H9 (cell line): ENCODE results near the gene C6orf52. TPM values are rescaled to one million over a fixed set of nuclear protein-coding genes. Genes with fewer than 3 reads are reported as not detected.

Experiments
- DNase-seq: peaks from one replicate; pipeline ENCODE4 v3.0.0-alpha.2; 2017
- H2AFZ ChIP-seq: one replicate; pipeline ENCODE4 v1.6.1; 2013; ENCODE audit warnings: mild to moderate bottlenecking, low read length, control low read depth, moderate library complexity
- H2AK5ac ChIP-seq: 2 replicates; pipeline ENCODE4 v1.6.1; 2013; ENCODE audit warnings: low read length, control low read depth, mixed read lengths; ENCODE audit not compliant: insufficient read length
- H2BK120ac ChIP-seq: one replicate; pipeline ENCODE4 v1.6.1; 2013; ENCODE audit warnings: low read depth, mild to moderate bottlenecking, low read length, control low read depth, inconsistent platforms; ENCODE audit not compliant: poor library complexity, severe bottlenecking
- H2BK12ac ChIP-seq: 2 replicates; pipeline ENCODE4 v1.6.1; 2013; ENCODE audit warnings: low read length, control low read depth, mixed read lengths, low read depth; ENCODE audit not compliant: insufficient read length
- H2BK15ac ChIP-seq: 2 replicates; pipeline ENCODE4 v1.6.1; 2013; ENCODE audit warnings: low read depth, low read length, control low read depth
- H2BK20ac ChIP-seq: one replicate; pipeline ENCODE4 v1.6.1; 2013; ENCODE audit warnings: low read depth, mild to moderate bottlenecking, low read length, control low read depth, inconsistent platforms; ENCODE audit not compliant: poor library complexity, severe bottlenecking
- H2BK5ac ChIP-seq: 2 replicates; pipeline ENCODE4 v1.6.1; 2013; ENCODE audit warnings: low read length, control low read depth, mixed read lengths; ENCODE audit not compliant: insufficient read length
- H3K14ac ChIP-seq: 2 replicates; pipeline ENCODE4 v1.6.1; 2013; ENCODE audit warnings: low read length, control low read depth; ENCODE audit not compliant: insufficient read depth
- H3K18ac ChIP-seq: 2 replicates; pipeline ENCODE4 v1.6.1; 2013; ENCODE audit warnings: low read depth, mild to moderate bottlenecking, mixed read lengths, low read length, control low read depth; ENCODE audit not compliant: insufficient read length
- H3K23ac ChIP-seq: 2 replicates; pipeline ENCODE4 v1.6.1; 2013; ENCODE audit warnings: low read length, control low read depth, mixed read lengths, low read depth; ENCODE audit not compliant: insufficient read length
- H3K23me2 ChIP-seq: 2 replicates; pipeline ENCODE4 v1.6.1; 2013; ENCODE audit warnings: low read depth, mild to moderate bottlenecking, mixed read lengths, low read length, control low read depth; ENCODE audit not compliant: insufficient read length, poor library complexity, severe bottlenecking
- H3K27ac ChIP-seq: 2 replicates; pipeline ENCODE4 v1.5.1; 2013; ENCODE audit warnings: low read length, control low read depth, mixed read lengths, low read depth; ENCODE audit not compliant: insufficient read length
- H3K27me3 ChIP-seq: 2 replicates; pipeline ENCODE4 v1.6.1; 2013; ENCODE audit warnings: low read length, control low read depth, inconsistent platforms; ENCODE audit not compliant: insufficient read depth
- H3K4ac ChIP-seq: 2 replicates; pipeline ENCODE4 v1.6.1; 2013; ENCODE audit warnings: low read depth, mild to moderate bottlenecking, control low read depth, inconsistent platforms, low read length, moderate library complexity
- H3K4me1 ChIP-seq: 2 replicates; pipeline ENCODE4 v1.6.1; 2013; ENCODE audit warnings: low read length, control low read depth, inconsistent platforms; ENCODE audit not compliant: insufficient read depth
- H3K4me2 ChIP-seq: 2 replicates; pipeline ENCODE4 v1.6.1; 2013; ENCODE audit warnings: low read length, control low read depth, mixed read lengths; ENCODE audit not compliant: insufficient read length, insufficient read depth
- H3K56ac ChIP-seq: 2 replicates; pipeline ENCODE4 v1.6.1; 2013; ENCODE audit warnings: low read depth, mild to moderate bottlenecking, mixed read lengths, low read length, control low read depth; ENCODE audit not compliant: insufficient read length
- H3K79me1 ChIP-seq: 2 replicates; pipeline ENCODE4 v1.6.1; 2013; ENCODE audit warnings: low read depth, mild to moderate bottlenecking, moderate library complexity, low read length, control low read depth, inconsistent platforms; ENCODE audit not compliant: insufficient read depth, poor library complexity, severe bottlenecking
- H3K79me2 ChIP-seq: 2 replicates; pipeline ENCODE4 v1.6.1; 2013; ENCODE audit warnings: low read length, control low read depth, inconsistent platforms; ENCODE audit not compliant: insufficient read depth
- H3K9ac ChIP-seq: 2 replicates; pipeline ENCODE4 v1.6.1; 2013; ENCODE audit warnings: low read length, control low read depth, mixed read lengths; ENCODE audit not compliant: insufficient read length; ENCODE audit errors: extremely low read depth
- H3K9me3 ChIP-seq: one replicate; pipeline ENCODE4 v1.6.1; 2013; ENCODE audit warnings: low read depth, low read length, inconsistent platforms; ENCODE audit not compliant: control insufficient read depth
- H3T11ph ChIP-seq: one replicate; pipeline ENCODE4 v1.6.1; 2013; ENCODE audit warnings: mild to moderate bottlenecking, low read length, control low read depth, inconsistent platforms
- H4K20me1 ChIP-seq: one replicate; pipeline ENCODE4 v1.6.1; 2013; ENCODE audit not compliant: control insufficient read depth, insufficient read length, insufficient read depth
- H4K5ac ChIP-seq: 2 replicates; pipeline ENCODE4 v1.6.1; 2013; ENCODE audit warnings: low read depth, mild to moderate bottlenecking, mixed read lengths, low read length, control low read depth; ENCODE audit not compliant: insufficient read length
- H4K8ac ChIP-seq: replicated peaks from 2 replicates; pipeline ENCODE4 v1.6.1; 2013; ENCODE audit warnings: low read length, control low read depth, mixed read lengths, low read depth; ENCODE audit not compliant: insufficient read length
- H4K91ac ChIP-seq: 2 replicates; pipeline ENCODE4 v1.6.1; 2013; ENCODE audit warnings: low read depth, mild to moderate bottlenecking, moderate library complexity, mixed read lengths, low read length, control low read depth; ENCODE audit not compliant: insufficient read length
- H3K27ac Mint-ChIP-seq, 3 experiments: 2 replicates in 2 of 3; 3 replicates in 1 of 3; pipeline ENCODE4 v1.8.0; 2020 to 2021; ENCODE audit warnings: mixed read lengths in 3 of 3, mild to moderate bottlenecking in 1 of 3, moderate library complexity in 1 of 3
- H3K27me3 Mint-ChIP-seq: 2 replicates; pipeline ENCODE4 v1.8.0; 2021; ENCODE audit warnings: low read depth, mild to moderate bottlenecking, moderate library complexity, mixed read lengths
- H3K36me3 Mint-ChIP-seq, 3 experiments: 2 replicates in 2 of 3; 3 replicates in 1 of 3; pipeline ENCODE4 v1.8.0; 2020 to 2021; ENCODE audit warnings: low read depth in 3 of 3, mixed read lengths in 3 of 3; ENCODE audit not compliant: insufficient read depth in 1 of 3
- H3K4me1 Mint-ChIP-seq, 2 experiments: 2 replicates each; pipeline ENCODE4 v1.8.0; 2020; ENCODE audit warnings: mixed read lengths in 2 of 2
- H3K4me3 Mint-ChIP-seq, 2 experiments: 2 replicates in 1 of 2; 3 replicates in 1 of 2; pipeline ENCODE4 v1.8.0; 2020 to 2021; ENCODE audit warnings: mild to moderate bottlenecking in 2 of 2, mixed read lengths in 2 of 2, moderate library complexity in 1 of 2
- H3K9me3 Mint-ChIP-seq, 2 experiments: 2 replicates in 1 of 2; 3 replicates in 1 of 2; pipeline ENCODE4 v1.8.0; 2020; ENCODE audit warnings: mild to moderate bottlenecking in 2 of 2, mixed read lengths in 2 of 2, moderate library complexity in 1 of 2
- WGBS: extraction: QIAGEN DNeasy Blood & Tissue Kit; methylation state at CpG from one replicate; pipeline ENCODE4 v1.1.7; 2013; ENCODE audit warnings: missing lambda C conversion rate, low lambda C conversion rate, mixed read lengths; ENCODE audit not compliant: insufficient read length; ENCODE audit errors: extremely low coverage; 5-methylcytosine and 5-hydroxymethylcytosine counted together
- total RNA-seq: library from RNA; stranded (reverse); gene quantifications from 2 replicates; pipeline ENCODE4 v1.2.1, GENCODE V29; 2021
- TF ChIP-seq, protein P1 (sequence below): fragments of 200-600 bp; sonication (generic); conservative IDR thresholded peaks from 3 replicates; pipeline ENCODE4 v1.8.0; 2021; ENCODE audit warnings: antibody characterized with exemption, mild to moderate bottlenecking

Gene C6orf52
- total RNA-seq, 1 experiment from 2014 or later, result 1.8 TPM

DNA sequence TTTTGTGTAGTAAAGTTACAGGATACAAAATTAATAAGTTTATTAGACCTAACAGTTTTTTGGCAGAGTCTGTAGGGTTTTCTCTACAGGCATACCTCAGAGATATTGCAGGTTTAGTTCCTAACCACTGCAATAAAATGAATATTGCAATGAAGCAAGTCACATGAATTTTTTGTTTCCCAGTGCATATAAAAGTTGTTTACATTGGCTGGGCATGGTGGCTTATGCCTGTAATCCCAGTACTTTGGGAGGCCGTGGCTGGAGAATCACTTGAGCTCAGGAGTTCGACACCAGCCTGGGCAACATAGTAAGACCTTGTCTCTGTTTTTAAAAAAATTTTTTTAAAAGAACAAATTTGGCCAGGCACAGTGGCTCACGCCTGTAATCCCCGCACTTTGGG is 16.0 kb downstream of the C6orf52 start:
- no peaks in the 10 kb centered on the region for H3K27me3 ChIP-seq
- H3K9ac ChIP-seq, result no peak overlapping the region
- H2AFZ ChIP-seq, result no peak overlapping the region
- no peak overlapping the region for H2AK5ac ChIP-seq
- no peak overlapping the region for H3T11ph ChIP-seq
- WGBS, result no CpG with 5 or more reads among the region's 4 CpGs
- H3K23ac ChIP-seq, result no peak overlapping the region
- no peak overlapping the region for H3K27ac ChIP-seq
- no peak overlapping the region for H3K4me3 Mint-ChIP-seq
- no peaks in the 10 kb centered on the region for H3K9me3 Mint-ChIP-seq
- no peaks in the 10 kb centered on the region for H3K23me2 ChIP-seq
- H3K27me3 Mint-ChIP-seq, result no peaks in the 10 kb centered on the region
- H2BK120ac ChIP-seq, result no peak overlapping the region
- no peak overlapping the region for H3K4ac ChIP-seq
- no peaks in the 10 kb centered on the region for H3K4me1 ChIP-seq
- H4K20me1 ChIP-seq, result no peaks in the 10 kb centered on the region
- H3K4me1 Mint-ChIP-seq, result no peaks in the 10 kb centered on the region; a peak in 1 of 4 replicates
- H2BK15ac ChIP-seq, result no peak overlapping the region
- TF ChIP-seq, protein P1, sequence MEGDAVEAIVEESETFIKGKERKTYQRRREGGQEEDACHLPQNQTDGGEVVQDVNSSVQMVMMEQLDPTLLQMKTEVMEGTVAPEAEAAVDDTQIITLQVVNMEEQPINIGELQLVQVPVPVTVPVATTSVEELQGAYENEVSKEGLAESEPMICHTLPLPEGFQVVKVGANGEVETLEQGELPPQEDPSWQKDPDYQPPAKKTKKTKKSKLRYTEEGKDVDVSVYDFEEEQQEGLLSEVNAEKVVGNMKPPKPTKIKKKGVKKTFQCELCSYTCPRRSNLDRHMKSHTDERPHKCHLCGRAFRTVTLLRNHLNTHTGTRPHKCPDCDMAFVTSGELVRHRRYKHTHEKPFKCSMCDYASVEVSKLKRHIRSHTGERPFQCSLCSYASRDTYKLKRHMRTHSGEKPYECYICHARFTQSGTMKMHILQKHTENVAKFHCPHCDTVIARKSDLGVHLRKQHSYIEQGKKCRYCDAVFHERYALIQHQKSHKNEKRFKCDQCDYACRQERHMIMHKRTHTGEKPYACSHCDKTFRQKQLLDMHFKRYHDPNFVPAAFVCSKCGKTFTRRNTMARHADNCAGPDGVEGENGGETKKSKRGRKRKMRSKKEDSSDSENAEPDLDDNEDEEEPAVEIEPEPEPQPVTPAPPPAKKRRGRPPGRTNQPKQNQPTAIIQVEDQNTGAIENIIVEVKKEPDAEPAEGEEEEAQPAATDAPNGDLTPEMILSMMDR, result no peak
- H3K14ac ChIP-seq, result no peak overlapping the region
- H4K5ac ChIP-seq, result no peak overlapping the region
- H3K18ac ChIP-seq, result no peak overlapping the region
- H3K9me3 ChIP-seq, result no peaks in the 10 kb centered on the region
- no peak overlapping the region for H2BK5ac ChIP-seq
- no peak for DNase-seq
- H4K91ac ChIP-seq, result no peak overlapping the region
- no peak overlapping the region for H4K8ac ChIP-seq
- H3K36me3 Mint-ChIP-seq, result no peaks in the 10 kb centered on the region
- no peak overlapping the region for H2BK20ac ChIP-seq
- no peak overlapping the region for H3K4me2 ChIP-seq
- H3K79me1 ChIP-seq, result no peaks in the 10 kb centered on the region
- no peak overlapping the region for H2BK12ac ChIP-seq
- no peak overlapping the region for H3K56ac ChIP-seq
- H3K27ac Mint-ChIP-seq, result no peak overlapping the region
- no peaks in the 10 kb centered on the region for H3K79me2 ChIP-seq
